Measurements from ENCODE around the gene CKAP2. TPM values are rescaled to one million over a fixed set of nuclear protein-coding genes. Genes with fewer than 3 reads are reported as not detected.

The CKAP2 gene
- polyA plus RNA-seq, 1 experiment, result 18.2 TPM

GRCh38 chr13:52411629-52412028 is 43.6 kb upstream of the CKAP2 start:
- CTCF ChIA-PET, result interaction anchor here (1.5 to 5.8 kb wide), 2 partner anchors 39 to 68 kb away, joined by 3 to 40 read pairs; partner anchors contain the start of gene VPS36
- POLR2A ChIA-PET, result no interaction called here

GRCh38 chr13:52412128-52412527 is 43.1 kb upstream of the CKAP2 start:
- H3K9me3 ChIP-seq (ENCODE audit: control insufficient read depth, insufficient read depth, low read length), result no peaks in the 10 kb centered on the region; the same call in 1 of the 2 replicates
- CTCF ChIA-PET, result interaction anchor here (5.8 kb wide), 1 partner anchor 38 kb away, joined by 40 read pairs; the partner anchor contains the start of gene VPS36
- no peak overlapping the region for H3K4me3 ChIP-seq (ENCODE audit: low read depth, low read length)
- POLR2A ChIA-PET, result interaction anchor here (0.6 kb wide), 1 partner anchor 216 kb away, joined by 3 read pairs; no protein-coding TSS in a partner anchor
- H3K27me3 ChIP-seq (ENCODE audit: control insufficient read depth, insufficient read depth, low read length), result no peaks in the 10 kb centered on the region
- no peak for DNase-seq (ENCODE audit: low read depth, low spot score)
- H3K27ac ChIP-seq (ENCODE audit: low read depth, low read length), result peak overlapping the region; percentile 22
- TF ChIP-seq CTCF (IDR thresholded peaks at IDR 0.05; ENCODE audit: low read depth, low read length), result no peak

More at GRCh38 chr13:52411629-52412028, 43.6 kb upstream of the CKAP2 start:
- no peak for TF ChIP-seq CTCF (IDR thresholded peaks at IDR 0.05; ENCODE audit: low read depth, low read length)
- no peaks in the 10 kb centered on the region for H3K27me3 ChIP-seq (ENCODE audit: control insufficient read depth, insufficient read depth, low read length)
- peak; percentile 21 for DNase-seq (ENCODE audit: low read depth, low spot score)
- H3K27ac ChIP-seq (ENCODE audit: low read depth, low read length), result no peak overlapping the region
- no peak overlapping the region for H3K4me3 ChIP-seq (ENCODE audit: low read depth, low read length)
- no peaks in the 10 kb centered on the region; the same call in 1 of the 2 replicates for H3K9me3 ChIP-seq (ENCODE audit: control insufficient read depth, insufficient read depth, low read length)

- H3K27ac ChIP-seq (ENCODE audit: low read depth, low read length), result peak overlapping the region; percentile 80
- no peaks in the 10 kb centered on the region for H3K27me3 ChIP-seq (ENCODE audit: control insufficient read depth, insufficient read depth, low read length)
- H3K9me3 ChIP-seq (ENCODE audit: control insufficient read depth, insufficient read depth, low read length), result no peaks in the 10 kb centered on the region
- no peak for TF ChIP-seq CTCF (IDR thresholded peaks at IDR 0.05; ENCODE audit: low read depth, low read length)
- no peak for DNase-seq (ENCODE audit: low read depth, low spot score)
- POLR2A ChIA-PET, result no interaction called here
- H3K4me3 ChIP-seq (ENCODE audit: low read depth, low read length), result no peak overlapping the region
- CTCF ChIA-PET, result interaction anchor here (5.8 kb wide), 1 partner anchor 36 kb away, joined by 40 read pairs; the partner anchor contains the start of gene VPS36
Observed at GRCh38 chr13:52414051-52414450, 41.2 kb upstream of the CKAP2 start.

- no peaks in the 10 kb centered on the region for H3K27me3 ChIP-seq (ENCODE audit: control insufficient read depth, insufficient read depth, low read length)
- POLR2A ChIA-PET, result interaction anchor here (0.6 to 1.1 kb wide), 2 partner anchors 35 to 202 kb away, joined by 3 to 4 read pairs; partner anchors contain the start of gene VPS36
- H3K4me3 ChIP-seq (ENCODE audit: low read depth, low read length), result no peak overlapping the region
- DNase-seq (ENCODE audit: low read depth, low spot score), result no peak
- TF ChIP-seq CTCF (IDR thresholded peaks at IDR 0.05; ENCODE audit: low read depth, low read length), result no peak
- peak overlapping the region; percentile 80 for H3K27ac ChIP-seq (ENCODE audit: low read depth, low read length)
- CTCF ChIA-PET, result interaction anchor here (1.7 to 2.3 kb wide), 2 partner anchors 35 to 71 kb away, joined by 4 to 31 read pairs; partner anchors contain the start of gene VPS36
- H3K9me3 ChIP-seq (ENCODE audit: control insufficient read depth, insufficient read depth, low read length), result no peaks in the 10 kb centered on the region
Observed at GRCh38 chr13:52414963-52415362, 40.3 kb upstream of the CKAP2 start.

GRCh38 chr13:52419080-52419479 is 36.2 kb upstream of the CKAP2 start:
- ChIA-PET CTCF (interaction anchor here (1.0 kb wide), 1 partner anchor 32 kb away, joined by 9 read pairs; no protein-coding TSS in a partner anchor), POLR2A (no interaction called here)
- no peak for TF ChIP-seq CTCF (IDR thresholded peaks at IDR 0.05; ENCODE audit: low read depth, low read length)
- no peak for DNase-seq (ENCODE audit: low read depth, low spot score)
- Histone ChIP-seq H3K4me3 (ENCODE audit: low read depth, low read length) (no peak overlapping the region), H3K9me3 (ENCODE audit: control insufficient read depth, insufficient read depth, low read length) (no peaks in the 10 kb centered on the region), H3K27ac (ENCODE audit: low read depth, low read length) (no peak overlapping the region), H3K27me3 (ENCODE audit: control insufficient read depth, insufficient read depth, low read length) (no peaks in the 10 kb centered on the region)

All from AG04450 (cell line).